Caco-2 (cell line): ENCODE results near the gene IRF2BP2. TPM values are rescaled to one million over a fixed set of nuclear protein-coding genes. Genes with fewer than 3 reads are reported as not detected.

ENCODE experiments used
- BruUV-seq: library from RNA; stranded (reverse); fragments of 400-500 nt; replicated peaks from 2 replicates; lab custom pipeline; 2021; lab: Mats Ljungman, UMichigan
- CTCF ChIA-PET: fragments of 300-600 bp; sonication (Branson Sonifier 250); formaldehyde crosslinking; loops from one replicate; lab custom pipeline; 2022; ENCODE audit warnings: antibody characterized with exemption; lab: Charles Lee
- POLR2A ChIA-PET: fragments of 300-600 bp; sonication (Branson Sonifier 250); formaldehyde crosslinking; loops from one replicate; lab custom pipeline; 2022; ENCODE audit warnings: antibody characterized with exemption; lab: Charles Lee
- DNase-seq, 2 experiments: peaks; one replicate each; pipeline versions ENCODE4 v3.0.0 to v3.0.0-alpha.2; 2020 to 2022
- H3K27me3 ChIP-seq: replicated peaks from 2 replicates; pipeline ENCODE4 v1.6.0; 2011; ENCODE audit warnings: low read length; ENCODE audit not compliant: control insufficient read depth, insufficient read depth
- H3K36me3 ChIP-seq: 2 replicates; pipeline ENCODE4 v1.5.1; 2011; ENCODE audit warnings: low read length; ENCODE audit not compliant: control insufficient read depth, insufficient read depth
- H3K4me1 ChIP-seq: fragments of 250-450 bp; sonication (Bioruptor Pico); 2 replicates; pipeline ENCODE4 v1.5.1; 2020; ENCODE audit warnings: mild to moderate bottlenecking
- H3K4me3 ChIP-seq: 2 replicates; pipeline ENCODE4 v1.5.1; 2011; ENCODE audit warnings: low read depth, mild to moderate bottlenecking, control low read depth, low read length
- H3K9me3 ChIP-seq: fragments of 250-450 bp; sonication (Bioruptor Pico); 2 replicates; pipeline ENCODE4 v1.5.1; 2020; ENCODE audit warnings: mild to moderate bottlenecking, moderate library complexity
- H3K27ac Mint-ChIP-seq: one replicate; pipeline ENCODE4 v1.8.0; 2022; ENCODE audit warnings: mixed read lengths; ENCODE audit not compliant: unreplicated experiment
- H3K27me3 Mint-ChIP-seq: one replicate; pipeline ENCODE4 v1.8.0; 2022; ENCODE audit warnings: mixed read lengths; ENCODE audit not compliant: insufficient read depth, unreplicated experiment
- H3K36me3 Mint-ChIP-seq: one replicate; pipeline ENCODE4 v1.8.0; 2022; ENCODE audit warnings: mild to moderate bottlenecking, mixed read lengths; ENCODE audit not compliant: insufficient read depth, unreplicated experiment
- H3K4me1 Mint-ChIP-seq: one replicate; pipeline ENCODE4 v1.8.0; 2022; ENCODE audit warnings: low read depth, mixed read lengths; ENCODE audit not compliant: unreplicated experiment
- H3K4me3 Mint-ChIP-seq: one replicate; pipeline ENCODE4 v1.8.0; 2022; ENCODE audit warnings: mild to moderate bottlenecking, moderate library complexity, mixed read lengths; ENCODE audit not compliant: unreplicated experiment
- H3K9me3 Mint-ChIP-seq: one replicate; pipeline ENCODE4 v1.8.0; 2022; ENCODE audit warnings: mixed read lengths; ENCODE audit not compliant: unreplicated experiment
- intact Hi-C: fragments of 100-400 bp; cut with micrococcal nuclease; formaldehyde crosslinking; loops from one replicate; pipeline ENCODE4 v1.10.0; 2022; ENCODE audit not compliant: unreplicated experiment
- total RNA-seq: library from RNA; stranded (reverse); gene quantifications from 2 replicates; pipeline ENCODE4 v1.2.3, GENCODE V29; 2022
- TF ChIP-seq, protein P1 (sequence below), 2 experiments: fragments of 200-600 bp in 1 of 2; IDR thresholded peaks; 1 replicate in 1 of 2; 2 replicates in 1 of 2; pipeline versions ENCODE4 v1.5.1 to v1.8.0; 2011 to 2022; ENCODE audit warnings: antibody characterized with exemption in 1 of 2, control low read depth in 1 of 2, inconsistent platforms in 1 of 2, low read depth in 1 of 2, low read length in 1 of 2, mild to moderate bottlenecking in 1 of 2, moderate library complexity in 1 of 2; ENCODE audit not compliant: insufficient read depth in 1 of 2, severe bottlenecking in 1 of 2, unreplicated experiment in 1 of 2

The IRF2BP2 gene
- total RNA-seq, 1 experiment from 2014 or later: 135 TPM

GRCh38 chr1:234581063-234581714, 28.8 kb downstream of the IRF2BP2 start:
- H3K4me3 Mint-ChIP-seq: no peak overlapping the region
- Histone ChIP-seq H3K27me3 (no peaks in the 10 kb centered on the region), H3K4me1 (no peaks in the 10 kb centered on the region), H3K36me3 (no peaks in the 10 kb centered on the region), H3K9me3 (no peaks in the 10 kb centered on the region), H3K4me3 (no peak overlapping the region)
- H3K4me1 Mint-ChIP-seq: no peaks in the 10 kb centered on the region
- BruUV-seq: no TSS peak
- no peaks in the 10 kb centered on the region for H3K36me3 Mint-ChIP-seq
- ChIA-PET POLR2A (no interaction called here), CTCF (no interaction called here)
- H3K27me3 Mint-ChIP-seq: no peaks in the 10 kb centered on the region
- no peaks in the 10 kb centered on the region for H3K9me3 Mint-ChIP-seq
- TF ChIP-seq, protein P1, sequence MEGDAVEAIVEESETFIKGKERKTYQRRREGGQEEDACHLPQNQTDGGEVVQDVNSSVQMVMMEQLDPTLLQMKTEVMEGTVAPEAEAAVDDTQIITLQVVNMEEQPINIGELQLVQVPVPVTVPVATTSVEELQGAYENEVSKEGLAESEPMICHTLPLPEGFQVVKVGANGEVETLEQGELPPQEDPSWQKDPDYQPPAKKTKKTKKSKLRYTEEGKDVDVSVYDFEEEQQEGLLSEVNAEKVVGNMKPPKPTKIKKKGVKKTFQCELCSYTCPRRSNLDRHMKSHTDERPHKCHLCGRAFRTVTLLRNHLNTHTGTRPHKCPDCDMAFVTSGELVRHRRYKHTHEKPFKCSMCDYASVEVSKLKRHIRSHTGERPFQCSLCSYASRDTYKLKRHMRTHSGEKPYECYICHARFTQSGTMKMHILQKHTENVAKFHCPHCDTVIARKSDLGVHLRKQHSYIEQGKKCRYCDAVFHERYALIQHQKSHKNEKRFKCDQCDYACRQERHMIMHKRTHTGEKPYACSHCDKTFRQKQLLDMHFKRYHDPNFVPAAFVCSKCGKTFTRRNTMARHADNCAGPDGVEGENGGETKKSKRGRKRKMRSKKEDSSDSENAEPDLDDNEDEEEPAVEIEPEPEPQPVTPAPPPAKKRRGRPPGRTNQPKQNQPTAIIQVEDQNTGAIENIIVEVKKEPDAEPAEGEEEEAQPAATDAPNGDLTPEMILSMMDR (IDR thresholded peaks at IDR 0.05; ENCODE audit: insufficient read depth in 1 of 2, low read depth in 1 of 2, low read length in 1 of 2, severe bottlenecking in 1 of 2, unreplicated experiment in 1 of 2): no peak
- intact Hi-C loops: no loop called here
- H3K27ac Mint-ChIP-seq: no peak overlapping the region
- DNase-seq: no peak

DNA sequence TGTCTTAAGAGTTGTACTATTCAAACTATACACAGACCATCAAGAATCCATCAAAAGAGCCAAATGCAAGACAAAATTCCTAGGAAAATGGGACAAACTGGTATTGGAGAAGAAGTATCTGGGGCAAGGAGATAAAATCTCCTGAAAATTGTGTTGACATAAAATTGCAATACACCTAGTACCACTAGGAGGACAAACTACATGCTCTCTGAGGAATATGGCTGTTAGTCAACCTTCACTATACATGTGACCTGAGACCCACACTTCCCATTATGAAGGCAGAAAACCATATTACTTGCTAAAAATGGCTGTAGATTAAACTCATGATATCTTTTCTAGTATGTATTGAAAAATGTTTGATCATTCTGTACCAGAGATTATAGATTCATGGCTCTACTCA, 30.0 kb downstream of the IRF2BP2 start:
- H3K4me1 Mint-ChIP-seq: no peaks in the 10 kb centered on the region
- Histone ChIP-seq H3K4me3 (no peak overlapping the region), H3K36me3 (no peaks in the 10 kb centered on the region), H3K27me3 (no peaks in the 10 kb centered on the region), H3K4me1 (no peaks in the 10 kb centered on the region), H3K9me3 (no peaks in the 10 kb centered on the region)
- H3K36me3 Mint-ChIP-seq: no peaks in the 10 kb centered on the region
- TF ChIP-seq, protein P1 (IDR thresholded peaks at IDR 0.05; ENCODE audit: insufficient read depth in 1 of 2, low read depth in 1 of 2, low read length in 1 of 2, severe bottlenecking in 1 of 2, unreplicated experiment in 1 of 2): peak; percentile 39 to 43
- no TSS peak for BruUV-seq
- H3K27me3 Mint-ChIP-seq: no peaks in the 10 kb centered on the region
- no peaks in the 10 kb centered on the region for H3K9me3 Mint-ChIP-seq
- H3K4me3 Mint-ChIP-seq: no peak overlapping the region
- H3K27ac Mint-ChIP-seq: no peak overlapping the region
- DNase-seq: no peak
- intact Hi-C loops: no loop called here
- ChIA-PET POLR2A (no interaction called here), CTCF (no interaction called here)

DNA sequence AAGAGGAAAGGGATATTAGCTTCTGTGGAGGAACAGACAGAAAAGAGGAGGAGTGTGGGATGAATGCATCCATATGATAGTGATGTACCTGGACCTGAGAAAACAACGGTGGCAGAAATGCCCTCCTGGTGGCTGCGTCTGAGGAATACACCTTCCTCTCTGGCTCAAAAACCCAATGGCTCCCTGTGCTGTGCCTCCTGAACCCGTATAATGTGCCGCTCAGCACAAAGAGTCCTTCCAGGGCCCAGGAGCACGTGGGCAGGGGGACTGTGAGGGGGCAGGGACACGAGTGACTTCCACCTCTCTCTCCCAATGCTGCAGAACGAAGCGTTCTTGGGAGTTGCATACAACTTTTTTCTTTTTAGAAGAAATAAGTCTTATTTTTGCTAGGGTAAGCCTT, 31.2 kb downstream of the IRF2BP2 start:
- Mint-ChIP-seq H3K4me1 (no peaks in the 10 kb centered on the region), H3K27me3 (no peaks in the 10 kb centered on the region), H3K4me3 (no peak overlapping the region), H3K27ac (no peak overlapping the region), H3K36me3 (no peaks in the 10 kb centered on the region), H3K9me3 (no peaks in the 10 kb centered on the region)
- TF ChIP-seq, protein P1 (IDR thresholded peaks at IDR 0.05; ENCODE audit: insufficient read depth in 1 of 2, low read depth in 1 of 2, low read length in 1 of 2, severe bottlenecking in 1 of 2, unreplicated experiment in 1 of 2): no peak
- no peaks in the 10 kb centered on the region for H3K4me1 ChIP-seq
- CTCF ChIA-PET: no interaction called here
- H3K9me3 ChIP-seq: no peaks in the 10 kb centered on the region
- intact Hi-C loops: no loop called here
- no peaks in the 10 kb centered on the region for H3K36me3 ChIP-seq
- no peak for DNase-seq
- no peak overlapping the region for H3K4me3 ChIP-seq
- BruUV-seq: no TSS peak
- no peaks in the 10 kb centered on the region for H3K27me3 ChIP-seq
- POLR2A ChIA-PET: no interaction called here
